HepG2 (cell line): Measurements from ENCODE around the gene ITPK1. TPM values are rescaled to one million over a fixed set of nuclear protein-coding genes. Genes with fewer than 3 reads are reported as not detected.

Source experiments
- ATAC-seq: fragments of 200-7000 bp; cut with Tn5 transposase; 3 replicates; pipeline ENCODE4 v1.9.1; 2020; ENCODE audit warnings: mild to moderate bottlenecking, moderate library complexity
- BruUV-seq: library from RNA; stranded (reverse); fragments of 400-500 nt; replicated peaks from 2 replicates; lab custom pipeline; 2021; lab: Mats Ljungman, UMichigan
- CTCF ChIA-PET: fragments of 300-600 bp; formaldehyde crosslinking; extraction: SDS; loops from one replicate; lab custom pipeline; 2021; ENCODE audit warnings: low total read pairs, inconsistent platforms, low intra/inter-chr PET ratio; lab: Yijun Ruan, JAX
- POLR2A ChIA-PET: fragments of 350-600 bp; sonication (Branson Sonifier 250); formaldehyde crosslinking; loops from one replicate; lab custom pipeline; 2020; ENCODE audit warnings: antibody characterized with exemption, inconsistent platforms; lab: Yijun Ruan, JAX
- DNase-seq: peaks from one replicate; pipeline ENCODE4 v3.0.0-alpha.2; 2015; ENCODE audit warnings: low spot score
- FAIRE-seq: peaks from 3 replicates; lab custom pipeline; 2011; peaks lifted over from hg19 to GRCh38; lab: Jason Lieb, UNC
- H2AFZ ChIP-seq: one replicate; pipeline ENCODE4 v1.6.1; 2011; ENCODE audit warnings: low read length, inconsistent platforms
- H3K27ac ChIP-seq: fragments of 300-600 bp; 3 replicates; pipeline ENCODE4 v1.8.0; 2011; ENCODE audit warnings: mixed run types, mild to moderate bottlenecking, mixed read lengths, low read length, inconsistent platforms; ENCODE audit not compliant: insufficient read depth; ENCODE audit errors: extremely low read length
- H3K27me3 ChIP-seq, 2 experiments: fragments of 200-600 bp in 1 of 2; 2 replicates in 1 of 2; 3 replicates in 1 of 2; pipeline versions ENCODE4 v1.6.0 to v1.8.0; 2011; ENCODE audit warnings: low read length in 2 of 2, mild to moderate bottlenecking in 2 of 2, moderate library complexity in 2 of 2, inconsistent platforms in 1 of 2; ENCODE audit not compliant: insufficient read depth in 2 of 2, control insufficient read depth in 1 of 2
- H3K36me3 ChIP-seq, 2 experiments: fragments of 200-600 bp in 1 of 2; replicated peaks in 1 of 2; 2 replicates in 1 of 2; 3 replicates in 1 of 2; pipeline versions ENCODE4 v1.5.1 to v1.8.0; 2011; ENCODE audit warnings: low read length in 2 of 2, inconsistent platforms in 1 of 2; ENCODE audit not compliant: insufficient read depth in 2 of 2, control insufficient read depth in 1 of 2
- H3K4me1 ChIP-seq: 2 replicates; pipeline ENCODE4 v1.5.1; 2012; ENCODE audit warnings: low read length, inconsistent platforms; ENCODE audit not compliant: insufficient read depth
- H3K4me2 ChIP-seq: 2 replicates; pipeline ENCODE4 v1.6.0; 2011; ENCODE audit warnings: low read depth, low read length, inconsistent platforms
- H3K4me3 ChIP-seq, 3 experiments: fragments of 200-600 bp in 1 of 3; sonication (generic), shearing (Covaris generic) in 1 of 3; replicated peaks in 1 of 3; 2 replicates each; pipeline ENCODE4 v1.5.1; 2011 to 2016; ENCODE audit warnings: low read length in 3 of 3, inconsistent platforms in 2 of 3, low read depth in 2 of 3, mild to moderate bottlenecking in 2 of 3, control low read depth in 1 of 3, mixed read lengths in 1 of 3; ENCODE audit not compliant: insufficient read depth in 1 of 3
- H3K79me2 ChIP-seq: one replicate; pipeline ENCODE4 v1.6.1; 2011; ENCODE audit warnings: low read length, inconsistent platforms; ENCODE audit not compliant: insufficient read depth
- H3K9ac ChIP-seq: 2 replicates; pipeline ENCODE4 v1.6.0; 2011; ENCODE audit warnings: mild to moderate bottlenecking, low read depth, low read length, inconsistent platforms; ENCODE audit not compliant: insufficient read depth
- H3K9me3 ChIP-seq: 2 replicates; pipeline ENCODE4 v1.5.1; 2012; ENCODE audit warnings: mild to moderate bottlenecking, low read length
- H4K20me1 ChIP-seq: 2 replicates; pipeline ENCODE4 v1.6.0; 2011; ENCODE audit warnings: inconsistent platforms, mild to moderate bottlenecking, low read length, moderate library complexity; ENCODE audit not compliant: insufficient read depth
- BORCS8-MEF2B ChIP-seq: sonication (generic); formaldehyde crosslinking; IDR thresholded peaks from 2 replicates; pipeline ENCODE4 v1.8.0; 2022; ENCODE audit warnings: mild to moderate bottlenecking, missing genetic modification reagents
- CHD4 ChIP-seq: fragments of 200-600 bp; sonication (generic); IDR thresholded peaks from 2 replicates; pipeline ENCODE4 v1.7.0; 2017; ENCODE audit warnings: mild to moderate bottlenecking, low read length, borderline replicate concordance
- GTF2F1 ChIP-seq: fragments of 150-350 bp; IDR thresholded peaks from 2 replicates; pipeline ENCODE4 v1.6.1; 2014; ENCODE audit warnings: low read length
- KMT2A ChIP-seq: sonication (generic); formaldehyde crosslinking; IDR thresholded peaks from 2 replicates; pipeline ENCODE4 v1.4.0; 2020; ENCODE audit warnings: missing genetic modification reagents
- whole genome bisulfite sequencing: methylation state at CpG from one replicate; pipeline ENCODE4 v1.1.6; 2017; ENCODE audit warnings: low lambda C conversion rate; 5-methylcytosine and 5-hydroxymethylcytosine counted together
- in situ Hi-C: cut with HindIII; loops from 2 replicates; pipeline ENCODE4 v1.10.0; 2017; ENCODE audit warnings: low pct_unique_long_range_greater_than_20kb; ENCODE audit not compliant: extremely low pct_ligation_motif_present
- intact Hi-C: fragments of 100-400 bp; cut with micrococcal nuclease; formaldehyde crosslinking; loops from one replicate; pipeline ENCODE4 v1.10.0; 2022; ENCODE audit not compliant: unreplicated experiment
- polyA plus RNA-seq, 8 experiments: library from polyadenylated mRNA; depleted of rRNA in 3 of 8; stranded (reverse) in 7 of 8; unstranded in 1 of 8; fragments of >200 nt; fragmentation: Illumina TruSeq in 4 of 8; extraction: Trizol in 4 of 8; gene quantifications; 2 replicates each; pipeline versions ENCODE4 v1.2.1 to v1.2.3, GENCODE V29; 2011 to 2016; ENCODE audit warnings: low read depth in 4 of 8, missing spikeins in 1 of 8, mixed read lengths in 1 of 8; ENCODE audit not compliant: insufficient read depth in 1 of 8
- total RNA-seq, 5 experiments: library from RNA; depleted of rRNA; stranded (reverse); fragments of >200 nt; fragmentation: Illumina TruSeq; extraction: Trizol; gene quantifications; 2 replicates each; pipeline ENCODE4 v1.2.3, GENCODE V29; 2016; ENCODE audit warnings: low read depth in 1 of 5
- TF ChIP-seq, protein P1 (sequence below): sonication (generic); formaldehyde crosslinking; IDR thresholded peaks from 2 replicates; pipeline ENCODE4 v1.5.1; 2020; ENCODE audit warnings: mild to moderate bottlenecking, missing genetic modification reagents, moderate library complexity
- TF ChIP-seq, protein P2 (sequence below): sonication (generic); formaldehyde crosslinking; IDR thresholded peaks from 2 replicates; pipeline ENCODE4 v1.4.0; 2020; ENCODE audit warnings: missing genetic modification reagents, borderline replicate concordance
- TF ChIP-seq, protein P3 (sequence below): sonication (generic); formaldehyde crosslinking; IDR thresholded peaks from 2 replicates; pipeline ENCODE4 v1.5.0; 2020; ENCODE audit warnings: mild to moderate bottlenecking, missing genetic modification reagents
- TF ChIP-seq, protein P4 (sequence below): sonication (generic); formaldehyde crosslinking; IDR thresholded peaks from 2 replicates; pipeline ENCODE4 v1.9.0; 2021; ENCODE audit warnings: missing genetic modification reagents, borderline replicate concordance

The ITPK1 gene
- total and polyA plus RNA-seq, 2 of the 13 experiments (the other 11 are each of a cell fraction or from before 2014, with no cell fraction given): 20.5 to 47.5 TPM

DNA sequence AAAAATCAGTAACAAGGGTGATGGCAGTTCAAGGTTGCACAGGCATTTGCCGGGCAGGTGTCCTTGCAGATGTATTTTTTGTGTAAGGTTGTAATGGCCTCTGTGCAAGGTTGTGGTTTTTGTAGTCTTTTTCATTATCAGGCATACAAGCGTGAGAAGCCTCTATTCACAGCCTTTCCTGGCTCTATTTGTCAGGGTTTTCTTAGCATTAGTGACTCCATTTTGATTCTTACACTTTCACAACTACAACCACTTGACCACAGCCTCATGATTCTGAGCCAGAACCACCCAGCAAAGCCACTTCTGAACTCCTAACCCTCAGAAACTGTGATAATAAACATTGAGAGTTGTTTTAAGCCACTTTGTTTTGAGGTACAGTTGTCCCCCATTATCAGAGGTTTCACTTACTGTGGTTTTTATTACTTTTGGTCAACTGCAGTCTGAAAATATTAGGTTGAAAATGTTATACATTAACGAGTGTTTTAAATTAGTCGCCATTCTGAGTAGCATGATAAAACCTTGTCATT is 220.3 kb downstream of the ITPK1 start:
- TF ChIP-seq, protein P1, sequence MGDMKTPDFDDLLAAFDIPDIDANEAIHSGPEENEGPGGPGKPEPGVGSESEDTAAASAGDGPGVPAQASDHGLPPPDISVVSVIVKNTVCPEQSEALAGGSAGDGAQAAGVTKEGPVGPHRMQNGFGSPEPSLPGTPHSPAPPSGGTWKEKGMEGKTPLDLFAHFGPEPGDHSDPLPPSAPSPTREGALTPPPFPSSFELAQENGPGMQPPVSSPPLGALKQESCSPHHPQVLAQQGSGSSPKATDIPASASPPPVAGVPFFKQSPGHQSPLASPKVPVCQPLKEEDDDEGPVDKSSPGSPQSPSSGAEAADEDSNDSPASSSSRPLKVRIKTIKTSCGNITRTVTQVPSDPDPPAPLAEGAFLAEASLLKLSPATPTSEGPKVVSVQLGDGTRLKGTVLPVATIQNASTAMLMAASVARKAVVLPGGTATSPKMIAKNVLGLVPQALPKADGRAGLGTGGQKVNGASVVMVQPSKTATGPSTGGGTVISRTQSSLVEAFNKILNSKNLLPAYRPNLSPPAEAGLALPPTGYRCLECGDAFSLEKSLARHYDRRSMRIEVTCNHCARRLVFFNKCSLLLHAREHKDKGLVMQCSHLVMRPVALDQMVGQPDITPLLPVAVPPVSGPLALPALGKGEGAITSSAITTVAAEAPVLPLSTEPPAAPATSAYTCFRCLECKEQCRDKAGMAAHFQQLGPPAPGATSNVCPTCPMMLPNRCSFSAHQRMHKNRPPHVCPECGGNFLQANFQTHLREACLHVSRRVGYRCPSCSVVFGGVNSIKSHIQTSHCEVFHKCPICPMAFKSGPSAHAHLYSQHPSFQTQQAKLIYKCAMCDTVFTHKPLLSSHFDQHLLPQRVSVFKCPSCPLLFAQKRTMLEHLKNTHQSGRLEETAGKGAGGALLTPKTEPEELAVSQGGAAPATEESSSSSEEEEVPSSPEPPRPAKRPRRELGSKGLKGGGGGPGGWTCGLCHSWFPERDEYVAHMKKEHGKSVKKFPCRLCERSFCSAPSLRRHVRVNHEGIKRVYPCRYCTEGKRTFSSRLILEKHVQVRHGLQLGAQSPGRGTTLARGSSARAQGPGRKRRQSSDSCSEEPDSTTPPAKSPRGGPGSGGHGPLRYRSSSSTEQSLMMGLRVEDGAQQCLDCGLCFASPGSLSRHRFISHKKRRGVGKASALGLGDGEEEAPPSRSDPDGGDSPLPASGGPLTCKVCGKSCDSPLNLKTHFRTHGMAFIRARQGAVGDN (CRISPR knock-in tag): no peak
- TF ChIP-seq KMT2A (CRISPR knock-in tag) (no peak), GTF2F1 (no peak), BORCS8-MEF2B (CRISPR knock-in tag) (no peak), CHD4 (no peak)
- TF ChIP-seq, protein P2, sequence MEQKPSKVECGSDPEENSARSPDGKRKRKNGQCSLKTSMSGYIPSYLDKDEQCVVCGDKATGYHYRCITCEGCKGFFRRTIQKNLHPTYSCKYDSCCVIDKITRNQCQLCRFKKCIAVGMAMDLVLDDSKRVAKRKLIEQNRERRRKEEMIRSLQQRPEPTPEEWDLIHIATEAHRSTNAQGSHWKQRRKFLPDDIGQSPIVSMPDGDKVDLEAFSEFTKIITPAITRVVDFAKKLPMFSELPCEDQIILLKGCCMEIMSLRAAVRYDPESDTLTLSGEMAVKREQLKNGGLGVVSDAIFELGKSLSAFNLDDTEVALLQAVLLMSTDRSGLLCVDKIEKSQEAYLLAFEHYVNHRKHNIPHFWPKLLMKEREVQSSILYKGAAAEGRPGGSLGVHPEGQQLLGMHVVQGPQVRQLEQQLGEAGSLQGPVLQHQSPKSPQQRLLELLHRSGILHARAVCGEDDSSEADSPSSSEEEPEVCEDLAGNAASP: no peak
- TF ChIP-seq, protein P3, sequence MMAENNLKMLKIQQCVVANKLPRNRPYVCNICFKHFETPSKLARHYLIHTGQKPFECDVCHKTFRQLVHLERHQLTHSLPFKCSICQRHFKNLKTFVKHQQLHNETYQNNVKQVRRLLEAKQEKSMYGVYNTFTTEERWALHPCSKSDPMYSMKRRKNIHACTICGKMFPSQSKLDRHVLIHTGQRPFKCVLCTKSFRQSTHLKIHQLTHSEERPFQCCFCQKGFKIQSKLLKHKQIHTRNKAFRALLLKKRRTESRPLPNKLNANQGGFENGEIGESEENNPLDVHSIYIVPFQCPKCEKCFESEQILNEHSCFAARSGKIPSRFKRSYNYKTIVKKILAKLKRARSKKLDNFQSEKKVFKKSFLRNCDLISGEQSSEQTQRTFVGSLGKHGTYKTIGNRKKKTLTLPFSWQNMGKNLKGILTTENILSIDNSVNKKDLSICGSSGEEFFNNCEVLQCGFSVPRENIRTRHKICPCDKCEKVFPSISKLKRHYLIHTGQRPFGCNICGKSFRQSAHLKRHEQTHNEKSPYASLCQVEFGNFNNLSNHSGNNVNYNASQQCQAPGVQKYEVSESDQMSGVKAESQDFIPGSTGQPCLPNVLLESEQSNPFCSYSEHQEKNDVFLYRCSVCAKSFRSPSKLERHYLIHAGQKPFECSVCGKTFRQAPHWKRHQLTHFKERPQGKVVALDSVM (CRISPR knock-in tag): no peak
- TF ChIP-seq, protein P4, sequence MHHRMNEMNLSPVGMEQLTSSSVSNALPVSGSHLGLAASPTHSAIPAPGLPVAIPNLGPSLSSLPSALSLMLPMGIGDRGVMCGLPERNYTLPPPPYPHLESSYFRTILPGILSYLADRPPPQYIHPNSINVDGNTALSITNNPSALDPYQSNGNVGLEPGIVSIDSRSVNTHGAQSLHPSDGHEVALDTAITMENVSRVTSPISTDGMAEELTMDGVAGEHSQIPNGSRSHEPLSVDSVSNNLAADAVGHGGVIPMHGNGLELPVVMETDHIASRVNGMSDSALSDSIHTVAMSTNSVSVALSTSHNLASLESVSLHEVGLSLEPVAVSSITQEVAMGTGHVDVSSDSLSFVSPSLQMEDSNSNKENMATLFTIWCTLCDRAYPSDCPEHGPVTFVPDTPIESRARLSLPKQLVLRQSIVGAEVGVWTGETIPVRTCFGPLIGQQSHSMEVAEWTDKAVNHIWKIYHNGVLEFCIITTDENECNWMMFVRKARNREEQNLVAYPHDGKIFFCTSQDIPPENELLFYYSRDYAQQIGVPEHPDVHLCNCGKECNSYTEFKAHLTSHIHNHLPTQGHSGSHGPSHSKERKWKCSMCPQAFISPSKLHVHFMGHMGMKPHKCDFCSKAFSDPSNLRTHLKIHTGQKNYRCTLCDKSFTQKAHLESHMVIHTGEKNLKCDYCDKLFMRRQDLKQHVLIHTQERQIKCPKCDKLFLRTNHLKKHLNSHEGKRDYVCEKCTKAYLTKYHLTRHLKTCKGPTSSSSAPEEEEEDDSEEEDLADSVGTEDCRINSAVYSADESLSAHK (CRISPR knock-in tag): no peak
- ATAC-seq (no peak), FAIRE-seq (no peak), DNase-seq (no peak)
- H3K79me2 ChIP-seq: no peaks in the 10 kb centered on the region
- POLR2A ChIA-PET: no interaction called here
- no peak overlapping the region for H3K4me2 ChIP-seq
- H3K27me3 ChIP-seq: peaks cover 0 to 1% of the 10 kb centered on the region in 2 experiments; a peak in 2 of 5 replicates
- H3K4me1 ChIP-seq: no peaks in the 10 kb centered on the region
- H3K9ac ChIP-seq: no peak overlapping the region
- intact Hi-C loops (no loop called here), in situ Hi-C loops (no loop called here)
- 0% methylated on average over 4 of the region's 4 CpGs for WGBS
- H3K9me3 ChIP-seq: peaks cover 12% of the 10 kb centered on the region
- no TSS peak for BruUV-seq
- no peak overlapping the region for H3K4me3 ChIP-seq
- CTCF ChIA-PET: no interaction called here
- no peak overlapping the region for H2AFZ ChIP-seq
- H3K36me3 ChIP-seq: no peaks in the 10 kb centered on the region
- H4K20me1 ChIP-seq: no peaks in the 10 kb centered on the region
- H3K27ac ChIP-seq: no peak overlapping the region
